OCI-LY7 (cell line): ENCODE measurements around the gene TCF12.

ENCODE experiments used
- EZH2phosphoT487 ChIP-seq: fragments of 200-600 bp; sonication (generic); IDR thresholded peaks from 2 replicates; pipeline ENCODE4 v1.6.1; 2018; ENCODE audit warnings: low read depth, borderline replicate concordance, mild to moderate bottlenecking, mixed run types, antibody characterized with exemption, low read length, moderate library complexity, mixed read lengths
- TF ChIP-seq, protein P1 (sequence below): fragments of 200-600 bp; sonication (generic); conservative IDR thresholded peaks from 2 replicates; pipeline ENCODE4 v1.5.1; 2014; ENCODE audit warnings: mild to moderate bottlenecking, antibody characterized with exemption, low read length, moderate library complexity, mixed read lengths

DNA sequence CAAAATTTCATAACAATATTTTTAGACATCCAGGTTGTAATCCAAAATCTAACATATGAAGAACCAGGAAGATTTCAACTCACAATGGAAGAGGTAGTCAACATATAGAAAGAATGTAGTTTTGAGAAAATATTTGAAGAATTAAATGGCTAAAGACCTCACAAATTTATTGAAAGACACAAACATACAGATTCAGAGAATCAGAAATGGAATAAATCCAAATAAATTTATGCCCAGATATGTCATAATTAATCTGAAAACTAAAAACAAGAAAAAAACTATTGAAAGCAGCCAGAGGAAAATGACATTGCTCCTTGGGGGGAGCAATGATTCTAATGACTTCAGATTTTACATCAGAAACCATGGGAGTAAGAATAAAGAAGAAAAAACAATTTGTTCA is 75.8 kb downstream of the TCF12 start:
- TF ChIP-seq, protein P1, sequence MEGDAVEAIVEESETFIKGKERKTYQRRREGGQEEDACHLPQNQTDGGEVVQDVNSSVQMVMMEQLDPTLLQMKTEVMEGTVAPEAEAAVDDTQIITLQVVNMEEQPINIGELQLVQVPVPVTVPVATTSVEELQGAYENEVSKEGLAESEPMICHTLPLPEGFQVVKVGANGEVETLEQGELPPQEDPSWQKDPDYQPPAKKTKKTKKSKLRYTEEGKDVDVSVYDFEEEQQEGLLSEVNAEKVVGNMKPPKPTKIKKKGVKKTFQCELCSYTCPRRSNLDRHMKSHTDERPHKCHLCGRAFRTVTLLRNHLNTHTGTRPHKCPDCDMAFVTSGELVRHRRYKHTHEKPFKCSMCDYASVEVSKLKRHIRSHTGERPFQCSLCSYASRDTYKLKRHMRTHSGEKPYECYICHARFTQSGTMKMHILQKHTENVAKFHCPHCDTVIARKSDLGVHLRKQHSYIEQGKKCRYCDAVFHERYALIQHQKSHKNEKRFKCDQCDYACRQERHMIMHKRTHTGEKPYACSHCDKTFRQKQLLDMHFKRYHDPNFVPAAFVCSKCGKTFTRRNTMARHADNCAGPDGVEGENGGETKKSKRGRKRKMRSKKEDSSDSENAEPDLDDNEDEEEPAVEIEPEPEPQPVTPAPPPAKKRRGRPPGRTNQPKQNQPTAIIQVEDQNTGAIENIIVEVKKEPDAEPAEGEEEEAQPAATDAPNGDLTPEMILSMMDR: no peak
- TF ChIP-seq EZH2phosphoT487: no peak
